Right atrium auricular region (tissue), 2 donors: Measurements from ENCODE around the gene ASPRV1. TPM values are rescaled to one million over a fixed set of nuclear protein-coding genes. Genes with fewer than 3 reads are reported as not detected.

Experiments
- DNase-seq: peaks from one replicate; pipeline ENCODE4 v3.0.0-alpha.2; 2019; ENCODE audit warnings: low spot score
- H3K27ac ChIP-seq, 2 donors: fragments of 200-600 bp; sonication (generic); 1 replicate in 1 of 2; 2 replicates in 1 of 2; pipeline ENCODE4 v1.5.1; 2016 to 2019
- H3K27me3 ChIP-seq, 2 donors: fragments of 200-600 bp; sonication (generic); one replicate each; pipeline versions ENCODE4 v1.5.1 to v1.6.0; 2017 to 2019
- H3K36me3 ChIP-seq: fragments of 200-600 bp; sonication (generic); one replicate; pipeline ENCODE4 v1.5.1; 2016
- H3K4me1 ChIP-seq, 2 donors: fragments of 200-600 bp; sonication (generic); one replicate each; pipeline versions ENCODE4 v1.5.1 to v1.6.0; 2017 to 2019
- H3K4me3 ChIP-seq, 2 donors: fragments of 200-600 bp; sonication (generic); 1 replicate in 1 of 2; 2 replicates in 1 of 2; pipeline ENCODE4 v1.5.1; 2017 to 2019; ENCODE audit warnings: mild to moderate bottlenecking in 1 of 2, moderate library complexity in 1 of 2
- H3K9me3 ChIP-seq, 2 donors: fragments of 200-600 bp; sonication (generic); one replicate each; pipeline ENCODE4 v1.5.1; 2019
- CTCF ChIP-seq, 2 donors: fragments of 200-600 bp; sonication (generic); IDR thresholded peaks; one replicate each; pipeline ENCODE4 v1.5.1; 2019; ENCODE audit warnings: antibody characterized with exemption in 2 of 2
- total RNA-seq, 2 donors: library from RNA; depleted of rRNA; stranded (reverse); fragments of >200 nt; gene quantifications; one replicate each; pipeline ENCODE4 v1.1.0, GENCODE V29; 2016

The ASPRV1 gene
- total RNA-seq, 2 donors from 2014 or later: 0.33 to 0.83 TPM

- Histone ChIP-seq H3K4me3 (no peak overlapping the region), H3K27me3 (no peaks in the 10 kb centered on the region), H3K4me1 (no peaks in the 10 kb centered on the region), H3K36me3 (peaks cover 17% of the 10 kb centered on the region), H3K27ac (no peak overlapping the region), H3K9me3 (no peaks in the 10 kb centered on the region)
- DNase-seq: no peak
- no peak for TF ChIP-seq CTCF (IDR thresholded peaks at IDR 0.05)
Measured at GRCh38 chr2:69943843-69944525, 17.4 kb downstream of the ASPRV1 start.

- H3K27ac ChIP-seq: no peak overlapping the region
- no peak overlapping the region for H3K4me3 ChIP-seq
- no peaks in the 10 kb centered on the region for H3K9me3 ChIP-seq
- H3K36me3 ChIP-seq: peaks cover 23% of the 10 kb centered on the region
- H3K4me1 ChIP-seq: no peaks in the 10 kb centered on the region
- no peak for TF ChIP-seq CTCF (IDR thresholded peaks at IDR 0.05)
- peak; percentile 43 for DNase-seq
- no peaks in the 10 kb centered on the region for H3K27me3 ChIP-seq
Measured at GRCh38 chr2:69943000-69943842, 18.2 kb downstream of the ASPRV1 start.

GRCh38 chr2:69940691-69941090 is 20.7 kb downstream of the ASPRV1 start:
- no peaks in the 10 kb centered on the region for H3K4me1 ChIP-seq
- no peaks in the 10 kb centered on the region for H3K27me3 ChIP-seq
- no peak for TF ChIP-seq CTCF (IDR thresholded peaks at IDR 0.05)
- no peak overlapping the region for H3K4me3 ChIP-seq
- no peaks in the 10 kb centered on the region for H3K9me3 ChIP-seq
- H3K27ac ChIP-seq: no peak overlapping the region
- H3K36me3 ChIP-seq: peaks cover 47% of the 10 kb centered on the region
- no peak for DNase-seq

GRCh38 chr2:69939722-69940121 is 21.7 kb downstream of the ASPRV1 start:
- Histone ChIP-seq H3K27me3 (no peaks in the 10 kb centered on the region), H3K27ac (no peak overlapping the region), H3K4me3 (no peak overlapping the region), H3K4me1 (no peaks in the 10 kb centered on the region), H3K36me3 (peaks cover 55% of the 10 kb centered on the region), H3K9me3 (no peaks in the 10 kb centered on the region)
- no peak for TF ChIP-seq CTCF (IDR thresholded peaks at IDR 0.05)
- DNase-seq: no peak

GRCh38 chr2:69937968-69938367 is 23.5 kb downstream of the ASPRV1 start:
- peaks cover 55% of the 10 kb centered on the region for H3K36me3 ChIP-seq
- no peak overlapping the region for H3K27ac ChIP-seq
- TF ChIP-seq CTCF (IDR thresholded peaks at IDR 0.05): no peak
- H3K9me3 ChIP-seq: no peaks in the 10 kb centered on the region
- peaks cover 0 to 10% of the 10 kb centered on the region in 2 donors for H3K4me1 ChIP-seq
- no peak for DNase-seq
- H3K27me3 ChIP-seq: no peaks in the 10 kb centered on the region
- H3K4me3 ChIP-seq: no peak overlapping the region
